ENCODE results near the gene NNT.
"Not testable (repeated sequence)": the region's sequence is repeated elsewhere in the genome, so short reads cannot be mapped to it uniquely, and the experiment has no call there.

Gene NNT

DNA sequence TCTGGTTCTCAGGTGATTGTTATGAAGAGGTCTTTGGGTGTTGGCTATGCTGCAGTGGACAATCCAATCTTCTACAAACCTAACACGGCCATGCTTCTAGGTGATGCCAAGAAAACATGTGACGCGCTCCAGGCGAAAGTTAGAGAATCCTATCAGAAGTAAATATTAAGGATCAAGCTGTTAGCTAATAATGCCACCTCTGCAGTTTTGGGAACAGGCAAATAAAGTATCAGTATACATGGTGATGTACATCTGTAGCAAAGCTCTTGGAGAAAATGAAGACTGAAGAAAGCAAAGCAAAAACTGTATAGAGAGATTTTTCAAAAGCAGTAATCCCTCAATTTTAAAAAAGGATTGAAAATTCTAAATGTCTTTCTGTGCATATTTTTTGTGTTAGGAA lies 101.3 kb downstream of the NNT start:
- DNase-seq (ENCODE audit: low read depth in 3 of 3): no peak

- not testable (repeated sequence) for DNase-seq (ENCODE audit: low read depth in 3 of 3)
Measured at GRCh38 chr5:43706576-43706975, 103.6 kb downstream of the NNT start.

DNA sequence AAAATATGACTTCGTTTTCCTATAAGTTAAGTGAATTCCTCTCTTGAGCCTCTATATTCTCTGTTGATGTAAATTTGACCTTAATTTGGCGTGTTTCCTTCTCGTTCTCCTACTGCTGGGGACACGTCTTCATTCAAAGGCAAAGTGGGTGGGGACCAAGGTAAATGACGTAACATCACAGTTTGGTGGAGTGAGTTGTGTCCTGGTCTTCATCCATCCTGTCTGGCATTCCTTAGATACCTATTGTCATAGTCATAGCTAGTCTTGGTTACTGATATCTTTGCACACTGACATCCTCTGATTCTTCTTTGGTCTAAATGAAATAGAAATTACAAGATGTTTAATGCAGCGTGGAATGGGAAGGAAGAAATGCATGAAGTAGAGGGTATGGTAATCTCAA lies 108.5 kb downstream of the NNT start:
- DNase-seq (ENCODE audit: low read depth in 3 of 3): no peak

DNA sequence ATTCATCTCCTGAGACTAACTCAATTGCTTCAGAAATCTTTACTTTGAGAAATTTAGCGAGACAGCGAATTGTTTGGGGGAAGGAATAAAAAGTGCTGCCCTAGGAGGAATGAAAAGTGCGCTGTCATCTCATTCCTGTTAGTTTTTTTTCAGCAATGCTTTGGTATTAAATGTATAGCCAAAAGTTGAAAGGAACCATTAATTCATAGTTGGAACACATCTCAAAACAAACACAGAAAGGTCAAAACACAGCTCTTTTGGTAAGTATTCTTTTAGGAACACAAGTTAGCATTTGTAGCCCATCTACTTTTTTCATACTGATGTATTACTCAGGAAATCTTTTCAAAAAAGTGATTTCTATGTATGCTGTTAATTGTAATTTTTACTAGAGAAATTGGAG lies 109.1 kb downstream of the NNT start:
- DNase-seq (ENCODE audit: low read depth in 3 of 3): no peak

DNA sequence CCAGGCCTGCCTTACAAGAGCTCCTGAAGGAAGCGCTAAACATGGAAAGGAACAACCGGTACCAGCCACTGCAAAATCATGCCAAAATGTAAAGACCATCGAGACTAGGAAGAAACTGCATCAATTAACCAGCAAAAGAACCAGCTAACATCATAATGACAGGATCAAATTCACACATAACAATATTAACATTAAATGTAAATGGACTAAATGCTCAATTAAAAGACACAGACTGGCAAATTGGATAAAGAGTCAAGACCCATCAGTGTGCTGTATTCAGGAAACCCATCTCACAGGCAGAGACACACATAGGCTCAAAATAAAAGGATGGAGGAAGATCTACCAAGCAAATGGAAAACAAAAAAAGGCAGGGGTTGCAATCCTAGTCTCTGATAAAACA lies 116.8 kb downstream of the NNT start:
- not testable (repeated sequence) for DNase-seq (ENCODE audit: low read depth in 3 of 3)

GRCh38 chr5:43728581-43728980 lies 125.6 kb downstream of the NNT start:
- no peak for DNase-seq (ENCODE audit: low read depth in 3 of 3)

DNA sequence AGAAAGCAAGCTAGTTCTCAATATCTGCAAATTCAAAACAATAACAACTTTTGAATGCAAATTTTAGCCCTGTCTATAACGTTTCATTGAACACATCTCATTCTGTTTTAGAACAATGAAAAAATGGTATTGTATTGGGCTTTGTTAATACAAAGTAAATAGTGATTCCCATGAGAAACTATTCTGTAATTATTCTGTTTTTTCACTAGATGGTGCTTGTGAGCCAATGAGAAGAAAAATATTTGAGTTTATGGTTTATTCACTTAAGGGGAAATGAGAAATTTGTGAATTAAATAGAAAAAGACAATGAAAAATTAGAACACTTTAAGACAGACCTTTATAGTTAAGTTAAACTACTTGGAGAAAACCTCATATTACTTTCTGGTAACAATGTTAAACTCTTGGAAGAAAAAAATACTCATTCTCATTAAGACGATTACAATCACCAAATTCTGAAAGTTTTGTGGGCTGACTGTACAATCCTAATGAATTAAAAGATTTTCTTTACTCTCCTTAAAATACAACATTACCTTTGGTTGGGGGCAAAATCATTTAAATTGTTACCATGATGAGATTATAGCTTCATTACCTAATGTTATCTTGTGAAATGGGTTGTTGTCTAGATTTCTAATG lies 127.0 kb downstream of the NNT start:
- DNase-seq (ENCODE audit: low read depth in 3 of 3): no peak

GRCh38 chr5:43730832-43731342 lies 127.9 kb downstream of the NNT start:
- no peak for DNase-seq (ENCODE audit: low read depth in 3 of 3)

DNA sequence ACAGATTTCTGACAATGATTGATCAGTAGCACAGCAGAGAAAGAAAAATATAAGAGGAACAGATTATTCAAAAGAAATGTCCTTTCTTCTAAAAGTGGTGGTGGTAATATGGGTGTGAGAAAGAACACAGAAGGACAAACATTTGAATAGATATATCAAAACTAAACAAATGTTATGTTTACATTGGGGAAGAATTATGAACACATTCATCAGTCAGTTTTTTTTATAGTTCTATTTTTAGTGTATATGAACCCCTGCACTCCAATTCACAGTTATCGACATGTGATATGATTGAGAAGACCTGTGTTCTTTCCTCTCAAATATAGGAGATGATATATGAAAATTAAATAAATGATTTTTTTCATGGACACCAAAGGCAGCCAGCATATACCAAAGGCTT lies 128.6 kb downstream of the NNT start:
- DNase-seq (ENCODE audit: low read depth in 3 of 3): no peak

- DNase-seq (ENCODE audit: low read depth in 3 of 3): not testable (repeated sequence)
Measured at GRCh38 chr5:43745923-43746548, 143.1 kb downstream of the NNT start.

GRCh38 chr5:43750809-43751208 lies 147.8 kb downstream of the NNT start:
- DNase-seq (ENCODE audit: low read depth in 3 of 3): no peak

DNA sequence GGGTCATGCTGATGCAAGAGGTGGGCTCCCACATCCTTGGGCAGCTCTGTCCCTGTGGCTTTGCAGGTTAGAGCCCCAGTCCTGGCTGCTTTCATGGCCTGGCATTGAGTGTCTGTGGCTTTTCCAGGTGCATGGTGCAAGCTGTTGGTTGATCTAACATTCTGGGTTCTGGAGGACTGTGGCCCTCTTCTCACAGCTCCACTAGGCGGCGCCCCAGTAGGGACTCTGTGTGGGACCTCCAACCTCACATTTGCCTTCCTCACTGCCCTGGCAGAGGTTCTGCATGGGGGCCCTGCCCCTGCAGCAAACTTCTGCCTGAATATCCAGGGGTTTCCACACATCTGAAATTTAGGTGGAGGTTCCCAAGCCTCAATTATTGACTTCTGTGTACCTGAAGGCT lies 150.1 kb downstream of the NNT start:
- DNase-seq (ENCODE audit: low read depth in 3 of 3): peak in 1 of 3 donors; percentile 1
